NCI-H1694 treated with DMSO at 0.1 percent for 48 hours (cell line): ENCODE results near the gene RAD18.

Source experiments
- DNase-seq: peaks from one replicate; lab custom pipeline; 2025; lab: John Stamatoyannopoulos, UW

The RAD18 gene

DNA sequence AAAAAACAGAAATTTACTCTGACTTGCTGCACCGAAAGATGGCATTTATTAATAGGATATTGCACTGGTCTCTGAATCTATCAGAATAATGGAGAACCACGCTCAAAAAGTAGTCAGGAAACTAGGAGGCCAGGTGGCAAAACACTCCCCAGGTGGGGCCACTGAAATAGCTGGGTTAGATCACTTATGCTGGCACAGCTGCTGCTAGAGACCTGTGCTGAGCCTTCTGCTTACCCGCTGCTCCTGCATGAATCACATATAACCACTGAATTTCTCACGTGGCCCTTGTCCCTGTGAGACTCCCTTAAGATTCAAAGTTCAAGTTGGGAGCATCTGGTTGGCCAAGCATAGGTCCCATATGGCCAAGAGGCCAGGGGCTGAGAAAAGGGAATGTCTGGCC, 127.9 kb downstream of the RAD18 start:
- DNase-seq: no peak

- no peak for DNase-seq
These were observed 128.3 kb downstream of the RAD18 start for GRCh38 chr3:8834974-8835373.

- DNase-seq: no peak
These were observed 135.6 kb downstream of the RAD18 start for GRCh38 chr3:8827641-8828040.
